OCI-LY7 (cell line): ENCODE data around the gene GREB1.

Experiments used
- CTCF ChIP-seq: fragments of 200-600 bp; sonication (generic); conservative IDR thresholded peaks from 2 replicates; pipeline ENCODE4 v1.5.1; 2014; ENCODE audit warnings: mild to moderate bottlenecking, antibody characterized with exemption, low read length, moderate library complexity, mixed read lengths
- EZH2phosphoT487 ChIP-seq: fragments of 200-600 bp; sonication (generic); IDR thresholded peaks from 2 replicates; pipeline ENCODE4 v1.6.1; 2018; ENCODE audit warnings: low read depth, borderline replicate concordance, mild to moderate bottlenecking, mixed run types, antibody characterized with exemption, low read length, moderate library complexity, mixed read lengths

GRCh38 chr2:11617527-11617926 is 83.7 kb downstream of the GREB1 start:
- TF ChIP-seq CTCF = no peak
- no peak for TF ChIP-seq EZH2phosphoT487
